Liver (tissue), 2 donors: ENCODE measurements around the gene FCSK.

Experiments used
- YY1 ChIP-seq: IDR thresholded peaks from 2 replicates; pipeline ENCODE4 v1.6.1; 2016; ENCODE audit warnings: antibody characterized with exemption, mild to moderate bottlenecking
- TF ChIP-seq, protein P1 (sequence below): fragments of 150-350 bp; IDR thresholded peaks from 2 replicates; pipeline ENCODE4 v1.5.1; 2017; ENCODE audit warnings: improper control_type of control experiment, low read depth, low read length; ENCODE audit not compliant: missing input control
- donor health status: healthy.

DNA sequence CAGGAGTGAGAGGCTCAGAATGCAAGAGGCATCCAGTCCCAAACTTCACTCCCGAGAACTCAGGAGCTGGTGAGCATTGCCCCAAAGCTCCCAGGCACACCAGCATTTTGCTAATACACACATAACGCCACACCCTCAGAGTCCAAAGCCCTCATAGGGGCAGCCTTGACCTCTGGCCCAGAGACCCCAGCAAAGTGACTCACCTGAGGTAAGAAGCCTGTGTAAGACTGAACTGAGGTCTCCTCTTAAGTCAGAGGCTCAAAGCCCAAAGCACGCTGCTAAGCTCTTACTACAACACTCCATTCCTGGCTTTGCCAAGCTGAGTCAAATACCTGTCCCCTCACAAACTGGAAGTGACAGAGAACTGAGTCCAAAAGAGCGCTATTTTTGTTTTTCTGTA, 31.9 kb upstream of the FCSK start:
- TF ChIP-seq, protein P1, sequence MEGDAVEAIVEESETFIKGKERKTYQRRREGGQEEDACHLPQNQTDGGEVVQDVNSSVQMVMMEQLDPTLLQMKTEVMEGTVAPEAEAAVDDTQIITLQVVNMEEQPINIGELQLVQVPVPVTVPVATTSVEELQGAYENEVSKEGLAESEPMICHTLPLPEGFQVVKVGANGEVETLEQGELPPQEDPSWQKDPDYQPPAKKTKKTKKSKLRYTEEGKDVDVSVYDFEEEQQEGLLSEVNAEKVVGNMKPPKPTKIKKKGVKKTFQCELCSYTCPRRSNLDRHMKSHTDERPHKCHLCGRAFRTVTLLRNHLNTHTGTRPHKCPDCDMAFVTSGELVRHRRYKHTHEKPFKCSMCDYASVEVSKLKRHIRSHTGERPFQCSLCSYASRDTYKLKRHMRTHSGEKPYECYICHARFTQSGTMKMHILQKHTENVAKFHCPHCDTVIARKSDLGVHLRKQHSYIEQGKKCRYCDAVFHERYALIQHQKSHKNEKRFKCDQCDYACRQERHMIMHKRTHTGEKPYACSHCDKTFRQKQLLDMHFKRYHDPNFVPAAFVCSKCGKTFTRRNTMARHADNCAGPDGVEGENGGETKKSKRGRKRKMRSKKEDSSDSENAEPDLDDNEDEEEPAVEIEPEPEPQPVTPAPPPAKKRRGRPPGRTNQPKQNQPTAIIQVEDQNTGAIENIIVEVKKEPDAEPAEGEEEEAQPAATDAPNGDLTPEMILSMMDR, result no peak
- TF ChIP-seq YY1, result no peak
